Type B pancreatic cell (in vitro differentiated cells): ENCODE results near the gene SPINK13. TPM values are rescaled to one million over a fixed set of nuclear protein-coding genes. Genes with fewer than 3 reads are reported as not detected.

ENCODE experiments used
- DNase-seq: peaks from one replicate; pipeline ENCODE4 v3.0.0; 2021; ENCODE audit warnings: mixed read lengths; ENCODE audit not compliant: unreplicated experiment; ENCODE audit errors: extremely low spot score
- H3K27ac Mint-ChIP-seq: 2 replicates; pipeline ENCODE4 v1.8.0; 2021; ENCODE audit warnings: mild to moderate bottlenecking, mixed read lengths
- H3K27me3 Mint-ChIP-seq: 2 replicates; pipeline ENCODE4 v1.8.0; 2021; ENCODE audit warnings: mixed read lengths
- H3K36me3 Mint-ChIP-seq: 2 replicates; pipeline ENCODE4 v1.8.0; 2021; ENCODE audit warnings: mixed read lengths
- H3K4me1 Mint-ChIP-seq: one replicate; pipeline ENCODE4 v1.8.0; 2021; ENCODE audit warnings: mixed read lengths; ENCODE audit not compliant: unreplicated experiment
- H3K4me3 Mint-ChIP-seq: 2 replicates; pipeline ENCODE4 v1.8.0; 2021; ENCODE audit warnings: mild to moderate bottlenecking, mixed read lengths
- H3K9me3 Mint-ChIP-seq: 2 replicates; pipeline ENCODE4 v1.8.0; 2021; ENCODE audit warnings: mixed read lengths
- CTCF ChIP-seq: fragments of 200-600 bp; sonication (generic); conservative IDR thresholded peaks from 2 replicates; pipeline ENCODE4 v1.5.0; 2021; ENCODE audit warnings: antibody characterized with exemption, mild to moderate bottlenecking
- total RNA-seq: library from RNA; stranded (reverse); gene quantifications from 2 replicates; pipeline ENCODE4 v1.2.1, GENCODE V29; 2021; ENCODE audit warnings: low replicate concordance

SPINK13 gene
- total RNA-seq, 1 donor from 2014 or later = not detected

DNA sequence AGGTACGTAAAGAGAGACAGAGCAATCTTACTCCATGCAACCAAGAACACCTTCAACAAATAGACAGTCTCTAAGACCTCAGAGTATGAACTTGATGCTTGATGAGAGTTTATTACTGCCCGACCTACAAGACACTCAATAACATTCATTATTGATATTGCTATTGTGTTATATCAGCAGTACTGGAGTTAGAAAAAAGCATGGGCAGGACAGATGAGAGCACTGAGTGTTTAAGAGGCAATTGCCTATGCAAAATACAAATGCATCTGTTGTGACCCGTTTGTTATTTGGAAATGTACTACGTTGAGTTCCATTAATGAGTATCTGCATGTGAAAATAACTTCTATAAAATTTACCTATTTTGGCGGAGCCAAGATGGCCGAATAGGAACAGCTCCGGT lies 38.4 kb upstream of the SPINK13 start:
- no peak overlapping the region for H3K27ac Mint-ChIP-seq

DNA sequence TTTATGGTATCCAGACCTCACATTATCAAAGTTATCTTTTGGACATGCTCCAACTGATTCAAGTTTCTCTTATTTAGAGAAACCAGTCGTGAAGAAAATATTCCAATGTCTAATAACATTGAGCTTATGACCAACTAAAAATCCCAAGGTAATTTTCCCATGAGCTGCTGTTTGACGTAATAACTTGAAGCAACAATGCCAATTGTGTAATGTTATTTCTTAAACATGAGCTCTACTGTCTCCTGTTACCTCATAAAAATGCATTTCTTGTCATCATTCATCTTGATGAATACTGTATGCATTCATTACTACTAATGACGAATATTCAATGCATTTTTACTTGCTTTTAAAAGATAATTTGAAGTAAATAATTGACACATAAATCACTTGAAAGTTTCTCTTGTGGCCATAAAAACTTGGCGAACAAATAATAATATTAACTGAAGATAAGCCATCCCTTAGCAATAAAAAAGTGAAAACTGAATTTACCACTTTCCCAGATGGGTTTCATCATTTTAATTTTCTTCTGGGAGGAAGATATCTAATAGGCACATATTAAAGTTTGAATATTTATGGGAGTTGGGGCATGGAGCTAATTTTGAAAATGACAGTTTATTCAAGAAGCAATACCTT lies 30.7 kb upstream of the SPINK13 start:
- TF ChIP-seq CTCF = no peak
- Mint-ChIP-seq H3K36me3 (no peaks in the 10 kb centered on the region), H3K4me1 (no peaks in the 10 kb centered on the region), H3K9me3 (no peaks in the 10 kb centered on the region), H3K27ac (no peak overlapping the region), H3K27me3 (peaks cover 10% of the 10 kb centered on the region), H3K4me3 (no peak overlapping the region)
- DNase-seq = no peak

More for the DNA sequence above, 38.4 kb upstream of the SPINK13 start:
- no peaks in the 10 kb centered on the region for H3K4me1 Mint-ChIP-seq
- no peak for DNase-seq
- H3K4me3 Mint-ChIP-seq = peak overlapping the region; percentile 18
- H3K9me3 Mint-ChIP-seq = no peaks in the 10 kb centered on the region
- H3K36me3 Mint-ChIP-seq = no peaks in the 10 kb centered on the region
- TF ChIP-seq CTCF = no peak
- no peaks in the 10 kb centered on the region for H3K27me3 Mint-ChIP-seq

GRCh38 chr5:148238418-148238794 lies 30.2 kb upstream of the SPINK13 start, which contains the start of gene MARCOL:
MARCOL (plus strand) TSS chr5:148238525; CDS start chr5:148238598, 73 bp downstream.
- H3K36me3 Mint-ChIP-seq = no peaks in the 10 kb centered on the region
- peaks cover 14% of the 10 kb centered on the region for H3K27me3 Mint-ChIP-seq
- TF ChIP-seq CTCF = no peak
- DNase-seq = no peak
- H3K9me3 Mint-ChIP-seq = no peaks in the 10 kb centered on the region
- H3K4me3 Mint-ChIP-seq = no peak within 1 kb of the TSS
- no peaks in the 10 kb centered on the region for H3K4me1 Mint-ChIP-seq
- H3K27ac Mint-ChIP-seq = no peak within 1 kb of the TSS

DNA sequence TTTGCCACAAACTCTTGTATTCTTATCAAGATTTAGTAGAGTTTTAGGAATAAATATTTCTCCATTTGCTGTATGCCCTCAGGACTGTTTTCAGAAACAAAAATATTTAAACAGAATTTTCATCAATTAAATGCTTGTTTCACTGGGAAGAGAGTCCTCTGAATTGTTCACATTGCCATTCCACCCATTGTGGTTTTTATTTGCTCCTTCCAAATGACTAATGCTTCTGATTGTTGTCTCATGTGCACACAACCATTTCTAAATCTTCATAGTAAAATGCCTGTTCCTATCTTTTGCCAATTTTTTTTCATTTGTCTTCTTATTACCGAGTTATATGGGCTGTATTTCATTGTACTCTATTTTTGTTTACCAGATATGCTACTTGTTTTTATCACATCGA lies 19.7 kb upstream of the SPINK13 start:
- Mint-ChIP-seq H3K9me3 (peaks cover 6% of the 10 kb centered on the region), H3K36me3 (no peaks in the 10 kb centered on the region), H3K27ac (no peak overlapping the region), H3K27me3 (peaks cover 10% of the 10 kb centered on the region), H3K4me1 (no peaks in the 10 kb centered on the region), H3K4me3 (no peak overlapping the region)
- no peak for TF ChIP-seq CTCF
- no peak for DNase-seq

DNA sequence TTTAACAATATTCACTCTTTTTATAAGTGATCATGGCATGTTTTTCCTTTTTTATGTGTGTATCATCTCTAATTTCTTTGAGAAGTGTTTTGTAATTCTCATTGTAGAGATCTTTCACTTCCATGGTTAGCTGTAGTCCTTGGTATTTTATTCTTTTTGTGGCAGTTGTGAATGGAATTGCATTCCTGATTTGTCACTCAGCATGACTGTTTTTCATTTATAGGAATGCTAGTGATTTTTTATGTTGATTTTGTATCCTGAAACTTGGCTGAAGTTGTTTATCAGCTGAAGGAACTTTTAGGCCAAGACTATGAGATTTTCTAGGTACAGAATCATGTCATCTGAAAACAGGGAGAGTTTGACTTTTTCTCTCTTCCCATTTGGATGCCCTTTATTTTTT lies 13.1 kb upstream of the SPINK13 start:
- no peak for TF ChIP-seq CTCF
- no peak for DNase-seq
- Mint-ChIP-seq H3K4me3 (no peak overlapping the region), H3K4me1 (no peaks in the 10 kb centered on the region), H3K36me3 (no peaks in the 10 kb centered on the region), H3K27me3 (no peaks in the 10 kb centered on the region), H3K27ac (no peak overlapping the region), H3K9me3 (peaks cover 16% of the 10 kb centered on the region)

DNA sequence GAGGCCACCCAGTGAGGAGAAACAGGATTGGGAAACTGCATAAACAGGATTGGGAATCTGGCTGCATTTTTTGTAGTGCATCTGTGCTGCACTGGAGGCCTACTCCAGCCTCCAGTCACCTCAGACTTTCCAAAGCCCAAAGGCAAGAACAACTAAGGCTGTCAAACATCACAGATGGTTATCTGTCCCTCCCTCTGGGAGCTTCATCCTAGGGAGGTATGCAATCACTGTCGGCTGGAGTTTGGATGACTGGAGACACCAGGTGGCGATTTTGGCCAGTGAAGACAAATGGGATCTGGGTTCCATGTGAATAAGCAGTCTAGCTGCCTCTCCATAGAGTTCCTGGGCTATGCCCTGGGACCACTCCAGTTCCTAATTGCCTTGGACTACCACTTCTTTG lies 9.3 kb upstream of the SPINK13 start:
- no peak for DNase-seq
- H3K27ac Mint-ChIP-seq = no peak overlapping the region
- H3K9me3 Mint-ChIP-seq = peaks cover 10% of the 10 kb centered on the region
- H3K4me1 Mint-ChIP-seq = no peaks in the 10 kb centered on the region
- no peaks in the 10 kb centered on the region for H3K27me3 Mint-ChIP-seq
- H3K36me3 Mint-ChIP-seq = no peaks in the 10 kb centered on the region
- H3K4me3 Mint-ChIP-seq = no peak overlapping the region
- no peak for TF ChIP-seq CTCF
